ENCODE data around the gene KCNIP3. TPM values are rescaled to one million over a fixed set of nuclear protein-coding genes. Genes with fewer than 3 reads are reported as not detected.

Gene KCNIP3
- total RNA-seq, 1 donor from 2014 or later, result 3.0 TPM

GRCh38 chr2:95273566-95274290 lies 23.4 kb upstream of the KCNIP3 start:
- Histone ChIP-seq H3K9me3 (no peaks in the 10 kb centered on the region), H3K4me3 (no peak overlapping the region), H3K27me3 (no peaks in the 10 kb centered on the region), H3K27ac (no peak overlapping the region), H3K36me3 (no peaks in the 10 kb centered on the region), H3K4me1 (no peaks in the 10 kb centered on the region)
- DNase-seq, result peak; percentile 61
- no peak for ATAC-seq
- intact Hi-C loops (cut with DNase I), result no loop called here
- TF ChIP-seq, protein P1, sequence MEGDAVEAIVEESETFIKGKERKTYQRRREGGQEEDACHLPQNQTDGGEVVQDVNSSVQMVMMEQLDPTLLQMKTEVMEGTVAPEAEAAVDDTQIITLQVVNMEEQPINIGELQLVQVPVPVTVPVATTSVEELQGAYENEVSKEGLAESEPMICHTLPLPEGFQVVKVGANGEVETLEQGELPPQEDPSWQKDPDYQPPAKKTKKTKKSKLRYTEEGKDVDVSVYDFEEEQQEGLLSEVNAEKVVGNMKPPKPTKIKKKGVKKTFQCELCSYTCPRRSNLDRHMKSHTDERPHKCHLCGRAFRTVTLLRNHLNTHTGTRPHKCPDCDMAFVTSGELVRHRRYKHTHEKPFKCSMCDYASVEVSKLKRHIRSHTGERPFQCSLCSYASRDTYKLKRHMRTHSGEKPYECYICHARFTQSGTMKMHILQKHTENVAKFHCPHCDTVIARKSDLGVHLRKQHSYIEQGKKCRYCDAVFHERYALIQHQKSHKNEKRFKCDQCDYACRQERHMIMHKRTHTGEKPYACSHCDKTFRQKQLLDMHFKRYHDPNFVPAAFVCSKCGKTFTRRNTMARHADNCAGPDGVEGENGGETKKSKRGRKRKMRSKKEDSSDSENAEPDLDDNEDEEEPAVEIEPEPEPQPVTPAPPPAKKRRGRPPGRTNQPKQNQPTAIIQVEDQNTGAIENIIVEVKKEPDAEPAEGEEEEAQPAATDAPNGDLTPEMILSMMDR (IDR thresholded peaks at IDR 0.05), result no peak

DNA sequence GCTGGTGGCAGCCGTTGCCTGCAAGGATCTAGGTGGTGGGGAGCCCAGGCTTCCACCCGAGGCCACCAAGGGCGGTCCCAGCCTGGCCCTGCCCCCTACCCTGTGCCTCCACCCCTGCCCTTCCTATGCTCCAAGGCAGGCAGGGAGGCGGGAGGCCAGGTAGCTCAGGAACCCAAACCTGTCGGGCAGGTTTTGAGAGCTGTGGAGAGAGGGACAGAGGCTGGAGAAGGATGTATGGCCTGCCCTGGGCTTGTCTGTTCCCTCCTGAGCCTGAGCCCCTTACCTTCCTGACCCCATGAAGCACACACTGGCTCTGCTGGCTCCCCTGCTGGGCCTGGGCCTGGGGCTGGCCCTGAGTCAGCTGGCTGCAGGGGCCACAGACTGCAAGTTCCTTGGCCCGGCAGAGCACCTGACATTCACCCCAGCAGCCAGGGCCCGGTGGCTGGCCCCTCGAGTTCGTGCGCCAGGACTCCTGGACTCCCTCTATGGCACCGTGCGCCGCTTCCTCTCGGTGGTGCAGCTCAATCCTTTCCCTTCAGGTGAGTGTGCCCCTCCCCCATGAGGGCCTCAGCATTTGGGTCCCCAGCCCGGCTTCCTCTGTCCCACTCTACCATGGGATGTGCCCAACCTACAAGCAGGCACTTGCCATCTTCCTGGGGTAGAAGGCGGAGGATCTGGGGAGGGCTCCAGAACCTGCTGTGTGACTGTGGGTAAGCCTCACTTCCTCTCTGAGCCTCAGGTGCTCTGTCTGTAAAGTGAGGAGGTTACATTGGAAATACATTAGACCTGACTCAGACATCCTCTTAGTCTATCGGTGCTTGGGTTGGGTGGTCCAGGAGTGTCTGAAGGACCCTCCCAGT lies 22.6 kb upstream of the KCNIP3 start, which contains the start of gene PROM2:
Gene PROM2 (plus strand): TSS at position 159 of the 860 bp plus-strand sequence. CDS start 137 bp downstream, at position 296.
- DNase-seq (peak; percentile 86), ATAC-seq (peak; percentile 88)
- Histone ChIP-seq H3K9me3 (no peaks in the 10 kb centered on the region), H3K27me3 (no peaks in the 10 kb centered on the region), H3K36me3 (no peaks in the 10 kb centered on the region), H3K4me1 (no peaks in the 10 kb centered on the region), H3K4me3 (peak within 1 kb of the TSS; percentile 10), H3K27ac (no peak within 1 kb of the TSS)
- intact Hi-C loops (cut with DNase I), result no loop called here
- TF ChIP-seq, protein P1 (IDR thresholded peaks at IDR 0.05), result no peak

DNA sequence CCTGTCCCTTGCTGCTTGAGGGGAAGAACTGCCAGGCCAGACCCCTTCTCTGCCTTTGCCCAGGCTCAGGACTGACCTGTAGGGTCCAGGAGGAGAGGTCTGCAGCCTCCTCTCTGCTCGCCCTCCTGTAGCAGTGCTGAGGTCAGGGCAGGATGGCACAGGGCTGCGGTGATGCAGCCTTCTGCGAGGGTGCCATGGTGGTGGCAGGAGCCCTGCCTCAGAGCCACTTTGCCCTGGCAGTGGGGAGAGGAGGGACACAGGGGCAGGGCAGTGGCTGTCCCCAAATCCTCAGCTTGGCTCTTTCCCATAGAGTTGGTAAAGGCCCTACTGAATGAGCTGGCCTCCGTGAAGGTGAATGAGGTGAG lies 22.0 kb upstream of the KCNIP3 start:
- Histone ChIP-seq H3K4me1 (no peaks in the 10 kb centered on the region), H3K27ac (no peak overlapping the region), H3K36me3 (no peaks in the 10 kb centered on the region), H3K9me3 (no peaks in the 10 kb centered on the region), H3K27me3 (no peaks in the 10 kb centered on the region), H3K4me3 (peak overlapping the region; percentile 10)
- peak; percentile 56 for DNase-seq
- TF ChIP-seq, protein P1 (IDR thresholded peaks at IDR 0.05), result no peak
- intact Hi-C loops (cut with DNase I), result no loop called here
- ATAC-seq, result no peak

- TF ChIP-seq, protein P1 (IDR thresholded peaks at IDR 0.05), result no peak
- Histone ChIP-seq H3K27me3 (no peaks in the 10 kb centered on the region), H3K4me3 (no peak overlapping the region), H3K36me3 (no peaks in the 10 kb centered on the region), H3K9me3 (no peaks in the 10 kb centered on the region), H3K27ac (no peak overlapping the region), H3K4me1 (no peaks in the 10 kb centered on the region)
- peak; percentile 57 for DNase-seq
- intact Hi-C loops (cut with DNase I), result no loop called here
- no peak for ATAC-seq
These were observed 21.4 kb upstream of the KCNIP3 start for GRCh38 chr2:95275601-95276243.

DNA sequence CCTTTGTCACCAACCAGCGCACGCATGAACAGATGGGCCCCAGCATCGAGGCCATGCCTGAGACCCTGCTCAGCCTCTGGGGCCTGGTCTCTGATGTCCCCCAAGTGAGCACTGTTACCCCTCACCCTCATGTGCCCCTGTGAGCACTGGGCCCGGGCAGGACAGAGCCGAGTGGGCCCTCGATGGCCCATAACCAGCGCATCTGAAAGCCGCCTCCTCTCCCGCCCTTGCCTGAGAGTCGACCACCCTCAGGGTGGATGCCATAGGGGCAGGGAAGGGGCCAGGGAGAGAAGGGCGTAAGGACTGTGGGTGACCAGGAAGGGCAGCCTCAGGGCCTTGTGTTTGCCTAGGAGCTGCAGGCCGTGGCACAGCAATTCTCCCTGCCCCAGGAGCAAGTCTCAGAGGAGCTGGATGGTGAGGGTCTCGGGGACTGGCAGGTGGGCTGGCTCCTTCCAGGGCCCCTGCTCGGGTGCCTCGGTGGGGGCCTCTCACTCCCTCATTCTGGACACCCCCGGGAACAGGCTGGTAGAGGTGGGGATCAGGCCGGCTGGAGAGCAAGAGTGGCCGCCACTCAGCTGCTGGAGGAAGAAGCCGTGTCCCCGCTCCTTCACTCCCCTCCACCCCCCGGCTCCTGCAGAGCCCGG lies 20.8 kb upstream of the KCNIP3 start:
- Histone ChIP-seq H3K4me1 (no peaks in the 10 kb centered on the region), H3K4me3 (no peak overlapping the region), H3K27me3 (no peaks in the 10 kb centered on the region), H3K36me3 (no peaks in the 10 kb centered on the region), H3K27ac (no peak overlapping the region), H3K9me3 (no peaks in the 10 kb centered on the region)
- ATAC-seq, result no peak
- DNase-seq, result peak; percentile 48
- TF ChIP-seq, protein P1 (IDR thresholded peaks at IDR 0.05), result no peak
- intact Hi-C loops (cut with DNase I), result no loop called here
